ENCODE data around the gene KRT2. TPM values are rescaled to one million over a fixed set of nuclear protein-coding genes. Genes with fewer than 3 reads are reported as not detected.

KRT2 gene
- total and polyA plus RNA-seq, 2 of the 8 experiments (the other 6 are each of a cell fraction or from before 2014, with no cell fraction given) = not detected

DNA sequence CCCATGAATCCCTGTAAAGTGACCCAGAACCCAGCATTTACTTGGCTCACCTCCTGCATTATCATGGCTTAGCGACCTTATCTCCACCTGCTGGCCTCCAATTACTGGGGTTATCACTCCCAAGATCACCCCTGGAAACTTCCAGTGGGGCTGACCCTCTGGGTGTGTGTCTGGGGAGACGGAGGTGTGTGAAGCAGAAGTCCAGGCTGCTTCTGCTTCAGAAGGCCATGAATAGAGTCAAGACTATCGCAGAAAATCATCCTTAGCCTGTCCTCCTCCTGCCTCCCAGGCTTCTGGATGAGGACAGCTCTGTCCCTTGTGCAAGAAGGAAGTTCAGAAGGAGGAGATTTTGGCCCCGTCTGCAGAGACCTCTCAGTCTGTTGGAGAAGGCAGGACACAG lies 50.3 kb downstream of the KRT2 start:
- Histone ChIP-seq H2BK12ac (ENCODE audit: low read depth, low read length) (no peak overlapping the region), H3K27me3 (replicated peaks in 1 of 4; ENCODE audit: control insufficient read depth in 3 of 4, extremely low read depth in 1 of 4, insufficient read depth in 3 of 4, low read length in 3 of 4) (peaks cover 0 to 6% (median under 1%) of the 10 kb centered on the region in 4 experiments; a peak in 5 of 7 replicates), H2BK20ac (ENCODE audit: low read length) (no peak overlapping the region), H3K56ac (replicated peaks; ENCODE audit: insufficient read length, low read depth, low read length) (no peak overlapping the region), H4K20me1 (replicated peaks in 1 of 2; ENCODE audit: control insufficient read depth in 1 of 2, insufficient read depth in 2 of 2, low read length in 2 of 2) (no peaks in the 10 kb centered on the region), H3K36me3 (ENCODE audit: control insufficient read depth in 2 of 4, insufficient read depth in 4 of 4, low read length in 3 of 4) (no peaks in the 10 kb centered on the region), H2BK5ac (ENCODE audit: low read depth, low read length) (no peak overlapping the region), H3K18ac (ENCODE audit: extremely low read depth, low read length) (no peak overlapping the region), H2AFZ (ENCODE audit: low read length) (0 out of 2 replicates have a peak overlapping the region, but pooled peaks have one; percentile 12), H2BK120ac (replicated peaks; ENCODE audit: low read depth, low read length) (no peak overlapping the region), H3K23me2 (ENCODE audit: low read depth, low read length) (no peaks in the 10 kb centered on the region; the same call in 1 of the 2 replicates), H3K9ac (replicated peaks in 1 of 4; ENCODE audit: extremely low read depth in 1 of 4, low read depth in 3 of 4, low read length in 3 of 4) (no peak overlapping the region), H2BK15ac (ENCODE audit: low read length) (no peak overlapping the region), H3K79me2 (ENCODE audit: control insufficient read depth in 1 of 2, insufficient read depth in 2 of 2, low read length in 2 of 2) (no peaks in the 10 kb centered on the region), H2AK5ac (ENCODE audit: low read depth, low read length) (no peak overlapping the region), H3K9me3 (ENCODE audit: insufficient read depth in 2 of 2, low read depth in 1 of 2, low read length in 1 of 2) (no peaks in the 10 kb centered on the region; a peak in 2 of 4 replicates), H3K23ac (ENCODE audit: insufficient read length) (no peak overlapping the region), H3K79me1 (ENCODE audit: low read depth, low read length) (no peaks in the 10 kb centered on the region), H3K4ac (replicated peaks; ENCODE audit: insufficient read length, low read depth, low read length) (no peak overlapping the region), H3K4me3 (ENCODE audit: extremely low read depth in 1 of 4, insufficient read depth in 2 of 4, low read depth in 3 of 4, low read length in 4 of 4) (peak overlapping the region in 1 of 4 experiments; percentile 36; a peak in 3 of 8 replicates), H3K27ac (ENCODE audit: low read depth, low read length) (no peak overlapping the region), H4K5ac (ENCODE audit: insufficient read length, low read depth, low read length) (no peak overlapping the region), H3K4me1 (replicated peaks in 1 of 4; ENCODE audit: control insufficient read depth in 3 of 4, insufficient read depth in 4 of 4, low read length in 3 of 4) (no peaks in the 10 kb centered on the region), H4K91ac (replicated peaks; ENCODE audit: insufficient read length, low read length) (no peak overlapping the region), H3K4me2 (ENCODE audit: insufficient read depth in 1 of 2, low read depth in 2 of 2, low read length in 2 of 2) (peak overlapping the region; percentile 35 to 38; a peak in 2 of 4 replicates), H3K14ac (ENCODE audit: insufficient read length) (no peak overlapping the region), H4K8ac (ENCODE audit: extremely low read depth, insufficient read depth, low read length) (no peak overlapping the region)
- POLR2A ChIA-PET (ENCODE audit: partially characterized antibody) = no interaction called here
- DNase-seq (ENCODE audit: low read depth in 1 of 2, low spot score in 2 of 2) = peak in 1 of 2 experiments; percentile 31
- WGBS, 2 experiments (ENCODE audit: extremely low coverage in 1 of 2, insufficient coverage in 1 of 2, insufficient read length in 1 of 2, insufficient replicate concordance in 2 of 2, low coverage in 1 of 2, low lambda C conversion rate in 2 of 2, missing lambda C conversion rate in 1 of 2) = 83% methylated on average over 4 of the region's 4 CpGs; no CpG with 5 or more reads in 1 of the 2 experiments
- FAIRE-seq = no peak
- CTCF ChIA-PET (ENCODE audit: partially characterized antibody) = interaction anchor here (0.6 to 1.7 kb wide), 5 partner anchors 9 to 264 kb away, joined by 3 to 5 read pairs (median 3); no protein-coding TSS in a partner anchor
- no peak for TF ChIP-seq HDAC2 (IDR thresholded peaks at IDR 0.05; ENCODE audit: borderline replicate concordance in 1 of 2, low read depth in 2 of 2, low read length in 2 of 2)
